Stimulated activated CD8-positive, alpha-beta memory T cell treated with anti-CD3 and anti-CD28 coated beads, Interleukin-4, amount 100 ng/mL, for 4 hours (primary cell): ENCODE measurements around the gene SORL1.
"Not testable (repeated sequence)": the region's sequence is repeated elsewhere in the genome, so short reads cannot be mapped to it uniquely, and the experiment has no call there.

Experiments used
- DNase-seq, 2 donors: peaks; one replicate each; pipeline ENCODE4 v3.0.0-alpha.2; 2020; ENCODE audit warnings: low read depth in 2 of 2, low spot score in 1 of 2

Gene SORL1

DNA sequence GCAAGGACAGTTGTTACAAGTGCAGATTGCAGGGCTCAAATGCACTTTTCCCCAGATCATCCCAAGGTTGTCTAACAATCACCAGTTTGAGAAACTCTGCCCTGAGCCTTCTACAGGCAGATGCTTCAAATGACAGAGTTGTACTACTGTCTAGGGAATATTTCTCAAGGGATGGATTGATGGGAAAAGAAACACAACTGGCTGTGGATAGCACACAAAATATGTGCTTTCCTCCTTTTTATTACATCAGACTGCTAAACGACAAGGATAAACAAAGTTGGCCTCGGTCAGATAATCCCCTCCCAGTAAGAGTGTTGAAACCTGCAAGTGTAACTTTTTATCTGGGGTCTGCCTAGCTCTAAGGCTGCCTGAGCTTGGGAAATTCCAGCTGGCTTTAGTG is 47.3 kb downstream of the SORL1 start:
- DNase-seq, result no peak

DNA sequence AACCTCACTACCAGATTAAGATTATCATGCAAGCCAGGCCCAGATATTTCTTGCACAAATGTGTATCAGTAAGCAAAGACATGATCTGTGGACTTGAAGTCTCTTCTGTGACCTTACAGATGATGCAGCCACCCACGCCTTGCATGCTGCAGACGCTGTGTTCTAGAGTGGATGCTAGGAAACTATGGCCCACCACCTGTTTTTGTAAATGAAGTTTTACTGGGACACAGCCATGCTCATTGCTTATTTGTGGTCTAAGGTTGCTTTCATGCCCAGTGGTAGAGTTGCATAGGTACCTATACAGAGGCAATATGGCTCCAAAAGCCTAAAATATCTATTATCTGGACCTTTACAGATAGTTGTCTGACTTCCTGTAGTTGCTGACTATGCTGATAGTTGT is 48.2 kb downstream of the SORL1 start:
- DNase-seq, result no peak

DNA sequence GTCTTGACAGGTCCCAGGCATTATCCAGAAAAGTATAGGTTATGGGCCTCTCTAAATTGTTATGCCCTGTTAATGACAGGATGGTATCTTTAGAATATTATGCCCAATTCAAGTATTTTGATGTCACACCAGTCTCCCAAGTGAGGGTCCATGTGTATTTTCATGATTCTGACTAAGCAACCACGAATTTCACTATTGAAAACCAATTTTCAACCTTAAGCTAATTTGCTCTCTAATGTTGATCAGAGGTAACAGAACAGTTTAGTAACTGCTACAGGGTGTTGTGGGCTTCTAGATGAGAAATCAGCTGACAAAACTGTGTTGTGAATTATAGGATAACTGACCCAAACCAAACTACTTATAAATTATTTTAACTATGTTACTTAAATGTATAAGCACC is 48.6 kb downstream of the SORL1 start:
- no peak for DNase-seq

DNA sequence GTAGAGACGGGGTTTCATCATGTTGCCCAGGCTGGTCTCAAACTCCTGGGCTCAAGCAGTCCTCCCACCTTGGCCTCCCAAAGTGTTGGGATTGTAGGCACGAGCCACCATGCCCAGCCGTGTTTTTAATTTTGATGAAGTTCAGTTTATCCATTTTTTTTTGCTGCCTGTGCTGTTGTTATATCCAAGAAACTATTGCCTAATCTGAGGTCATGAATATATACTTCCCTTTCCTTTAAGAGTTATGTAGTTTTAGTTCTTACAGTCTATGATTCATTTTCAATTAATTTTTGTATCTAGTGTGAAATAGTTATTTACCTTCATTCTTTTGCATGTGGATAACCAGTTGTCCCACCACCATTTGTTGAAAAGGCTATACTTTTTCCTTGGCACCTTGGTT is 50.9 kb downstream of the SORL1 start:
- no peak for DNase-seq

DNA sequence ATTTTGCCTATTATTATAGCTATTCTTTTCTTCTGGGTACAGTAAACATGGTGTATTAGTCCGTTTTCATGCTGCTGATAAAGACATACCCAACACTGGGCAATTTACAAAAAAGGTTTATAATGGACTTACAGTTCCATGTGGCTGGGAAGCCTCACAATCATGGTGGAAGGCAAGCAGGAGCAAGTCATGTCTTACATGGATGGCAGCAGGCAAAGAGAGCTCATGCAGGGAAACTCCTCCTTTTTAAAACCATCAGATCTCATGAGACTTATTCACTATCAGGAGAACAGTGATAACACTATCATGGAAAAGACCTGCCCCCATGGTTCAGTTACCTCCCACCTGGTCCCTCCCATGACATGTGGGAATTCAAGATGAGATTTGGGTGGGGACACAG is 54.1 kb downstream of the SORL1 start:
- not testable (repeated sequence) for DNase-seq

DNA sequence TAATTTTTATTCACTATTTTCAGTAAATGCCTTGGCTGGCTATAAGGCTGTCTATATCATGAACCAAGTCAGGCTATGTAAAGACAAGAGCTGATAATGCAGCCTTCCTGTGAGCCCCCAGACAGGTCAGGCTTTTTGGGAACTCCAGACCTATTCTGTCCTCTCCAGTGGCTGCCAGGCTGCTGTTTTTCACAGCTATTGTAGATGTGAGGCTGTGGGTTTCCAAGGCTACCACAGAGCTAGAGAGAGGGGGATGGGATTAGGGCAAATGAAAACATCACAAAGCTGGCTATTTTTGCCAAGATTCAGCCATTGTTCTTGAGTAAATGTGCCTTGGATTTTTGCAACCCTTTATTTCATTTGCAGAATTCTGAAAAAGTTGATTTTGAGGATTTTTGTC is 56.3 kb downstream of the SORL1 start:
- no peak for DNase-seq

DNA sequence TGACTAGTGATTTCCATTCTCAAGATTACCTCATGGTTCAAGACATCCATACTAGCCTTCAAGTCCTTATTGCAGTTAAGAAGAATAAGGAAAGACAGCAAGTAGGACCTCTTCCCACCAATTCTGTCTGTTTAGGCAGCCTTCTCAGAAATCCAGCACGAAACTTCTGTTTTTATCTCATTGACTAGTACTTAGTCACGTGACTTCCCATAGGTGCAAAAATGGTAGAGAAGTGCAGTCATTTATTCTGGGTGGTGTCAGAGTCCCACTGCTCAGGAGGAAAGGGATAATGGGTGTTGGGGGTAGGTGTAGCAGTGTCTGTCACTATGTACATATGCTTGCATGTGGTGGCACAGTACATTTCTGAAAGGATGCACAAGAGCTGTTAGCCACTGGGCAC is 58.3 kb downstream of the SORL1 start:
- no peak for DNase-seq

DNA sequence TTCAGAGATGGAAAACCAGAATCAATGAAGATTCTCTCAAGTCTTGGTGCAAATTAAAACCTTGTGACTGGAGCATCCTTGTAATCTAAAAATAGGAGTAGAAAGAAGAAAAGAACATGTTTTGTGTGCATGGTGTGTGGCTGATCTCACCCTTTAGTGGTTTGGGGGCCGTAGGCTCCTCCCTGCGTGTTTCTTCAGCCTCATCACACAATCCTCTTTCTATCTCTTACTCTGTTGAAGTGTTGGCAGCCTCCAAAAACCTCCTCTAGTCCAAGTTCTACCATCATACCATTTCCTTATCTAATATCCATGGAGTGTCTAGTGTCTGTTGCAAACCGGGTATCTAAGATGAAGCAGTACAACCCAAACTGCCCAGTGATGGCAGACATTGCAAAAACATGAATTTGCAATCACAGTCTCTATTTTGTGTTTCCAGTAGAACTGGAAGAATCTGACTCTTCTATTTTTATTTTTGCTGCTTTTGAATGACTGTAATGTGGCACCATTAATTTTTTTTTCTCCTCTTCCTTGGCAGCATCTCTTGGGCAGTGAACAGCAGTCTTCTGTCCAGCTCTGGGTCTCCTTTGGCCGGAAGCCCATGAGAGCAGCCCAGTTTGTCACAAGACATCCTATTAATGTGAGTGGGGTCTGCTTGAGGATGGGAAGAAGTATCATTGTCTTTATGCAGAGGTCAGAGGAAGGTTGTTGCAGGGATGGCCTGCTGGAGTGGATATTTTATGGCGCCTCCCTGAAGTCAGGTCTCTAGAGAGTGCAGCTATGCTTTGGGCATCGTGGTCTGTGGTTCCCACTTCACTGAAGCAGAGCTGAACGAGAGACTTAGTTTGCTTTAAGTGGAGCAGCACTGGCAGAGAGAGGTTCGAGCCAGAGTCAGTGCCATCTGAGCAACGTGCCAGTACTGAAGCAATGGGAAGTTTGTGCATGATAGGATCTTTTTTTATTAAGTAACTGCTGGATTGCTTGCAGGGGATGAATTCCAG is 60.7 kb downstream of the SORL1 start:
- no peak for DNase-seq

DNA sequence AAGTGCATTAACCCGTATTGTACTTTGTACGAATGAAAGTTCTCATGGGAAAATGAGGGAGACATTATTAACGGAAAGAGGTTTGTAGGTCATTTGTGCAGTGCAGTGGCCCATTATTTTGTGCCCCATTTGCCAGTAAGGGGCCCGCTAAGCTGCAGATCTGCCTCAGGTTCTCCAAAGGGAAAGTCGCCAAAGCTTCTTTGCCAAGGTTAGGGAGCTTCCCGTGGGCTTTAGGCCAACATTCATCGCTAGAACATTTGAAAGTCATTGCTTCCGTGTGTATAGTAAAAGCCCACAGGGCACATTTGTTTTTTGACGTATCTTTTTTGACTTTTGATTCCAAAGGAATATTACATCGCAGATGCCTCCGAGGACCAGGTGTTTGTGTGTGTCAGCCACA is 61.7 kb downstream of the SORL1 start:
- no peak for DNase-seq

DNA sequence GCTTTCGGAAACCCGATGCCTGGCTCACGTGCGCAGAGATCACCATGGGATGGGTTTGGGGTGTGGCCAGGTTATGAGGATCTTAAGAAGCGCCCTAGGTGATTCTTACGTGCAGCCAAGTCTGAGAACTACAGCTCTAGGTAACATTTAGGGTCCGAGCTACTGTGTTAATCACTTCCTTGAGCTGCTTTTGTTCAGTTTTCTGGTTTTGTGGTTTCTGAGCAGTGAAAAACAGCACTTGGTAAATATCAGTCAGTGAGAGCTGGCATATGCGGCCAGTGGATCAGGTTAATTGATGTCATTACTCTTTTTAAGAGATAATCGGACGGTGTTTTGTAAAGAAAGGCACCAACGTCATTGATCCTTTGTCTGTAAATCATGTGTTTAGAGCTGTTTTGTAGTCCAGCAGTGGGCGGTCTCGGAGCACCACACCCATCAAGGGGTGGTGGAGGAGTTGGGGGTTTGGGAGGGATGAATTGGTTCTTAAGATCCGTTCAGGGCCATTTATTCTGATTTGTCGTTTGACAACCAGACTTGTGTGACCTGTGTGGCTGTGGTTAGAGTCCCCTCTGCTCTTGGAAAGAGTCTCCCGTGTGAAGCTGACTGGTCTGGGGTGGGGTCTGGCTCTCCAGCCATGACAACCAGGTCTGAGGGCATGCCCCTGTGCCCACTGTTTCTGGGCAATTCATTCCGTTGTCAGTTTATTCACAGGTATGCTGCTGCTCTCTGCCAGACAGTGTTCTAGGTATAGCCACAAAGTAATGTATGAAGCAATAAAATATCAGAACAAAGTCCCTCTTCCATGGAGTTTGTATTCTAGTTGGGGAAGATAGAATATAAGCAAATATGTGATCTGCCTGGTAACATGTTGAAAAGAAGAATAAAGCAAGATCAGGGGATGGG is 62.6 kb downstream of the SORL1 start:
- DNase-seq, result no peak

DNA sequence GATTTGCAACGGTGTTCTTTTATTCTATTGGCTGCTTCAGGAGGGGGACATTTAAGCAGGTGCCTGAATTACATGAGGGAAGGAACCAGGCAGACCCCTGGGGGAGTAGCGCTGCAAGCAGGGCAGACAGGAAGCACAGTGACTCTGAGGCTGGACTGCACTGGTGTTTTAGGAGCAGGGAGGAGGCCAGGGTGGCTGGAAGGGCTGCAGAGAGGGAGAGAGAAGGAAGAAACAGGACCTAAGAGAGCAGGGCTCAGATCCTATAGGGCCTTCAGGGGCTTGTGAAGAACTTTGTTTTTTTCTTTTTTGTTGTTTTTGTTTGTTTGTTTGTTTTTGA is 63.2 kb downstream of the SORL1 start:
- DNase-seq, result no peak

DNA sequence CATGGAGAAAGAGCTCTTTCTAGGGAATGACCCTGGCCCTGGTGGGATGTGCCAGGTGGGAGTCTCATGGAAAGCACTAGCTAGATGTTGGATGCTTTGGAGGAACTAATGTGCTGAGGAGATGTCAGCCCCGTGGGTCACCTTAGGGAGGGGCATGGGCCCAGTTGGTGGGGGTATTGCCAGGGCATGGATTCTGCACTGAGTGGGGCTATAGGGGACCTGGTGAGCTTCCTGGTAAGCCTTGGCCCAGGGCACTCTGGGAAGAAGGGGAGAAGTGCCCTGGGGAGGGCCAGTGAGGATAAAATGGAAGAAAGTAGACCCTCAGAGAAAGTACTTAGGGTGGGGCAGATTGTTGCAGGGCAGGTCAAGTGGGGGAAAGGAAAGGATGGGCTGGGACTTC is 65.9 kb downstream of the SORL1 start:
- no peak for DNase-seq

DNA sequence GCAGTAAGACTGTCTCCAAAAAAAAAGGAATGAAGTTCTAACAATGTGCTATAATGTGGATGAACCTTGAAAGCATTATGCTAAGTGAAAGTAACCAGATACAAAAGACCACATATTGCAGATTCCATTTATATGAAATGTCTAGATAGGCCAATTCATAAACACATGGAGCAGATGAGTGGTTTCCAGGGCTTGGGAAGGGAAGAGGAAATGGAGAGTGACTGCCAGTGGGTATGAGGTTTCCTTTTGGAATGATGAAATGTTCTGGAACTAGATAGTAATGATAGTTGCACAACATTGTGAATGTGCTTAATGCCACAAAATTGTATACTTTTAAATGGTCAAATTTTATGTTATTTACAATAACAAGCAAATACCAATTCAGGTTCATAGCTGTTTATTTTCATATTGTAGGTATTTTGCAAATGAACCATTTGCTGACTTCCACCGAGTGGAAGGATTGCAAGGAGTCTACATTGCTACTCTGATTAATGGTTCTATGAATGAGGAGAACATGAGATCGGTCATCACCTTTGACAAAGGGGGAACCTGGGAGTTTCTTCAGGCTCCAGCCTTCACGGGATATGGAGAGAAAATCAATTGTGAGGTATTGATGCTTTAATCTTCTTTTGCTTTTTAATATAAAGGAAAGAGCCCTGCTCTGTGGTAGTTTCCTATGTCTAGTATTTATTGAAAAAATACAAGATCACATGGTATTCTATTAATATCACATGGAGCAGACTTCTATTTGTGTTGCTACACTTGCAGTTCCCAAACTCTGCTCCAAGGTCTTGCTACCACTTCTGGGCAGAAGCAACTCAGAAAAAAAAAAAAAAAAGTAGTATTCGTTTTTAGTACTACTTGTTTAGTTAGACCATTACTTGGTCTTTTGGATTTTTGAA is 68.4 kb downstream of the SORL1 start:
- DNase-seq, result no peak

DNA sequence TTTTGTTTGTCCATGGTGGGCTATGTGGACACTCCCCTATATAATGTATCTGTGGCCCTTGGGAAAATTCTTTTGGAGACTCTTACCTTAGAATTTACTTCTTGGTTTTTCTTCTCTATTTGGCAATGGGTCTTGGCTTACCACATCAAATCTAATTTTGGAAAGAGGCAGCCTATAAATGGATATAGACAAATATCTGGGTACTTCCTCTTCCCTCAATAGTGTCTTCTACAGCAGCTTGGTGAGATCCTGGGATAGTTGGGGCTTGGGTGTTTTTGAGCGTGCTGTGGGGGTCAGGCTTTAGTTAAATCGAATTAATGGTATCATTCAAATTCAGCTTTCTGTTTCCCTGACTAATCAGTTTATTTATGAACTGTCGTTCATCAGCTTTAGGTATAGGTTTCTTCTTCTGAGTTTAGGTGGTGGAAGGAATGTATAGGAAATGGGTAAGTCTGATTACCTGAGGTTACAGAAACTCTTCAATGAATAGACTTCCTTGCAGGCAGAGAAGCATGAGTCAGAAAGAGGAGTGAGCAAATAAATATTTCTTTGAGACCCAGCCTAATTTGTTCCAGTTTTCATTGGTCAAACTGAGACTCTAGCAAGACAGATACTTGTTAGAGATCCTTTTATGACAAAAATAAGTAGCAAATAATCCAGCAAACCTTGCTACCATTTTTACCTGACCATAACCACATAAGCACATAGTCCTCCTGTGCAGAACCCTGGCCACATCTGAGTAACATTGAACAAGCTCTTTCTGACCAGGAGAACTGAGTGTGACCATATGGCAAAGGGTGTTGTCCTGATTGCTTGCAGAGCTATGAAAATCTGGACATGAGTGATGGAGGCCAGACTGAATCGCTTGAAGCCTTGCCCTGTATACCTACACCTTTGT is 69.3 kb downstream of the SORL1 start:
- no peak for DNase-seq

DNA sequence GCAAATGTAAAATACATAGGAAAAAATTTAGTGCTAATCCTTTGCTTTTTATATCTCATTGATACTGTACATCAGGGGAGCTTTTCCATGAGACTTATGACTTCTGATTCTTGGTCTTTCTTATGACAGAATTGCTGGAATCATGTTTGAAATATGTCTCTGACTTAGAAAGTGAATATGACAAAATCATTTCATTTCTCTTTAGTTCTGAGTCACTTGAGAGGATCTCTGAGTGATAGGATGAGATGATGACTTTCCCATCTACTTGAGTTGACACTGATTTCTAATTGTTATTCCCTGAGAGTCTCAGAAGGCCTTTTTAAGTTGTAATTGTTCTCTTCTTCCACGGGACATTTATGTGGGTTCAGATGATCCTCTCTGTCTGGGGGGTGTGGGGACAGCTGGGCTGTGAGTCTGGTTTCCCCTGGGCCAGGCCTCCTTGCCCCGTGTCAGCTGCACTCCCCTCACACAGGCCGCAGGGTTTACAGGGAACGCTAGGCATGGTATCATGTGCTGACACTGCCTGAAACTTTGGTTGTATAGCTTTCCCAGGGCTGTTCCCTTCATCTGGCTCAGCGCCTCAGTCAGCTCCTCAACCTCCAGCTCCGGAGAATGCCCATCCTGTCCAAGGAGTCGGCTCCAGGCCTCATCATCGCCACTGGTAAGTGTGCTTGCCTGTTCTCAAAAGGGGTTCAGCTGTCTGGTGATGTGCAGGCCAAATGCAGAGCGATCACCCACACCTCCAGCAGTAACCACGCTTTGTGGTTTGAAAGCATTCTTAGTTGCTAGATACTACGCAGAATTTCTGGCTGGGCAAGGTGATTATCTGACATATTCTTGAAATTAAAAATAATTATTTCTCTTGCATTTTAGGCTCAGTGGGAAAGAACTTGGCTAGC is 70.2 kb downstream of the SORL1 start:
- DNase-seq, result no peak

DNA sequence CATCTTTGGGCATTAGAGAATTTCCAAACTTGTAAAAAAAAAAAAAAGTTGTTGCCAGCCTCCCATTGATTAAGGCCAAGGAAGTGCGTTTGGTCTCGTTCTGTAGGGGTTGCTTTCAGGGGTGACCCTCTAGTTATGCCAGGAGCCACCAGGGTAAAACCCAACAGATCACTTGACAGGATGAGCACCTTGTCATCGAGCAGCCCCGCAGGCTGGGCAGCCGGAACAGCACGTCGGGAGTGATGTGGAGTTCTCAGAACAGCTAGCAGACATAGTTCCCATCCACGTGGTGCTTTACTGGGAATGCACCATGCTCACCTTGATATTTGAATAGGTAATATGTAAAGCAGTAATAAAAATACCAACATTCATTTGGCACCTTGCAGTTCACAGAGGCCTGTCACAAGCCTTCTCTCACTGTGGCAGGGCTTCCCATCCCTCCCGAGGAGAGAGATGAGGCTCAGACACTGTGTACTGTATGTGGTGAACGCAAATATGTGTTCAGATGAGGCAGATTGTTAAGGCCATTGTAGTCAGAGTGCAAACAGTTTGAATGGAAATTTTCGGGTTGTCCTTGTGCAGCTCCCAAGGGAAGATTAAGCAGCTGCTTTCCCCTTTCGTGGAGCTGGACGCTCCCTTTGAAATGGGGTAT is 71.6 kb downstream of the SORL1 start:
- no peak for DNase-seq

DNA sequence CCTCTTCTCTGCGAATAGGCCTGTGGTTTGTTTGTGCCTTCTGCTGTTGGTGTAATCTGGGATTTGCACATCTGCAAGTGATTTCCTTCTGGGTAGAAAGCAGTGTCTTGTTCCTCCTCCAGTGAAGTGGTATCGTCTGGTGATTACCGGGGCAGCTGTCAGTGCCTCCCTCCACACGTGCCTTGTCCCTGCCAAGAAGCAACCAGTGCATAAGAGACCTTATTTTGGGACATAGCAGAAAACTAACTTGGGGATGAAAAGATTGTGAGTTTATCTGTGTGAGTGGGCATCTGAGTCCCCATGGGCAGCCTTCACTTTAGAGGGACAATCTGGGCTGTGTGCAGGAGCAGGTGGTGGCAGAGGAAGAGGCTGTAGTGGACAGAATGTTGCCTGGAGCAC is 72.1 kb downstream of the SORL1 start:
- DNase-seq, result no peak

DNA sequence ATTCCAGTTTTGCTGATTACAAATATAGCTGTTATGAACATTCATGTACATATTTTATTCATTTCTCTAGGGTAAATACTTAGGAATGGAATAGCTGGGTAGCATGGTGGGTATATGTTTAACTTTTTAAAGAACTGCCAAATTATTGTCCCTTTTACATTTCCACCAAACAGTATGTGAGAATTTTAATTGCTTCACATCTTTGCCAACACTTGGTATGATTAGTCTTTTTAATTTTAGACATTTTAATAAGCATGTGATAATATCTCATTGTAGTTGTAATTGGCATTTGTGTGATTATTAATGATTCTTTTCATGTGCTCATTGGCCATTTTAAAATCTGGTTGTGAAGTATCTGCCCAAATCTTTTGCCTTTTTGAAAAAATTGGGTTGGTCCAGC is 73.3 kb downstream of the SORL1 start:
- DNase-seq, result no peak

DNA sequence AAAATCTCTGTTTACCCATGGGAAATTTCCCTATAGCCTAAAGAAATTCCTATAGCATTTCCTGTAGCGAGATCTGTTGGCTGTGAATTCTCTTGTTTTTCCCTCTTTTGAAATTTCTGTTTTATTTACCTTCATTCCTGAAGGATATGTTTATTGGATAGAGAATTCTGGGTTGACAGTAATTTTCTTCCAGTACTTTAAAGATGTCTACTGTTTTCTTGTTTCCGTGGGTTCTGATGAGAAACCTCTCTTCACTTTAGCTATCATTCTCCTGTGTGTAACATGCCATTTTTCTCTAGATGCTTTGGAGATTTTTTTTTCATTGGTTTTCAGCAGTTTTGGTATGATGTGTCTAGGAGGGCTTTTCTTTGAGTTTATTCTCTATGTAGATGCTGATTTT is 78.1 kb downstream of the SORL1 start:
- DNase-seq, result no peak
